A549 (cell line): ENCODE results near the gene SRGAP1. TPM values are rescaled to one million over a fixed set of nuclear protein-coding genes. Genes with fewer than 3 reads are reported as not detected.
"Not testable (repeated sequence)": the region's sequence is repeated elsewhere in the genome, so short reads cannot be mapped to it uniquely, and the experiment has no call there.

Experiments used
- ATAC-seq, 2 experiments: fragments of 200-7000 bp in 1 of 2; fragments of >200 bp in 1 of 2; cut with Nextera tagmentation in 1 of 2; cut with Tn5 transposase in 1 of 2; 3 replicates each; pipeline versions ENCODE4 v1.8.0 to v1.9.1; 2018 to 2020; ENCODE audit warnings: mild to moderate bottlenecking in 1 of 2, moderate library complexity in 1 of 2
- CTCF ChIA-PET: fragments of 300-600 bp; sonication (Branson Sonifier 250); formaldehyde crosslinking; extraction: SDS; loops from one replicate; lab custom pipeline; 2021; ENCODE audit warnings: antibody characterized with exemption, inconsistent platforms; lab: Yijun Ruan, JAX
- POLR2A ChIA-PET: fragments of 350-600 bp; formaldehyde crosslinking; extraction: SDS; loops from one replicate; lab custom pipeline; 2021; ENCODE audit warnings: antibody characterized with exemption, inconsistent platforms; lab: Yijun Ruan, JAX
- DNase-seq, 2 experiments: peaks; one replicate each; pipeline versions ENCODE4 v3.0.0 to v3.0.0-alpha.2; 2011 to 2016; ENCODE audit warnings: low read depth in 1 of 2, low spot score in 1 of 2
- FAIRE-seq: peaks from 2 replicates; lab custom pipeline; 2011; peaks lifted over from hg19 to GRCh38; lab: Jason Lieb, UNC
- H3K27ac ChIP-seq, 2 experiments: fragments of >200 bp; sonication (Bioruptor Twin); formaldehyde crosslinking; 3 replicates each; pipeline ENCODE4 v1.5.1; 2016 to 2017
- H3K4me1 ChIP-seq: fragments of >200 bp; sonication (Bioruptor Twin); formaldehyde crosslinking; 3 replicates; pipeline ENCODE4 v1.6.1; 2016
- H3K4me2 ChIP-seq: fragments of >200 bp; sonication (Bioruptor Twin); formaldehyde crosslinking; 3 replicates; pipeline ENCODE4 v1.6.1; 2016
- H3K4me3 ChIP-seq: fragments of >200 bp; sonication (Bioruptor Twin); formaldehyde crosslinking; 3 replicates; pipeline ENCODE4 v1.5.1; 2016
- H3K9me3 ChIP-seq: fragments of >200 bp; sonication (Bioruptor Twin); formaldehyde crosslinking; 3 replicates; pipeline ENCODE4 v1.6.1; 2016
- CHD4 ChIP-seq: fragments of 200-600 bp; sonication (generic); IDR thresholded peaks from 2 replicates; pipeline ENCODE4 v1.6.1; 2016; ENCODE audit warnings: antibody characterized with exemption, mild to moderate bottlenecking, borderline replicate concordance
- EHMT2 ChIP-seq: fragments of 200-600 bp; sonication (generic); IDR thresholded peaks from 2 replicates; pipeline ENCODE4 v1.6.1; 2016; ENCODE audit warnings: antibody characterized with exemption, low read depth, mild to moderate bottlenecking, moderate library complexity
- ELK1 ChIP-seq: fragments of 150-350 bp; IDR thresholded peaks from 2 replicates; pipeline ENCODE4 v1.6.1; 2014; ENCODE audit warnings: low read depth, mild to moderate bottlenecking, low read length
- HDAC2 ChIP-seq: fragments of 200-600 bp; sonication (generic); IDR thresholded peaks from 2 replicates; pipeline ENCODE4 v1.6.1; 2016
- HES2 ChIP-seq: fragments of >200 bp; sonication (Bioruptor Twin); formaldehyde crosslinking; IDR thresholded peaks from 2 replicates; pipeline ENCODE4 v1.6.1; 2016
- HOXA7 ChIP-seq: fragments of 250-450 bp; sonication (Bioruptor Pico); IDR thresholded peaks from 2 replicates; pipeline ENCODE4 v1.5.0; 2020; ENCODE audit warnings: mild to moderate bottlenecking, moderate library complexity
- HOXB13 ChIP-seq: fragments of 250-450 bp; sonication (Bioruptor Pico); IDR thresholded peaks from 2 replicates; pipeline ENCODE4 v1.5.0; 2020; ENCODE audit warnings: low read depth, mild to moderate bottlenecking, moderate library complexity
- PHF8 ChIP-seq: fragments of 200-600 bp; sonication (generic); IDR thresholded peaks from 2 replicates; pipeline ENCODE4 v1.6.1; 2016; ENCODE audit warnings: low read depth, mild to moderate bottlenecking, antibody characterized with exemption, moderate library complexity, borderline replicate concordance
- POLR2A ChIP-seq: IDR thresholded peaks from 2 replicates; pipeline ENCODE4 v1.6.1; 2012; ENCODE audit warnings: mild to moderate bottlenecking, low read length
- RARB ChIP-seq: fragments of 250-450 bp; sonication (Bioruptor Pico); IDR thresholded peaks from 2 replicates; pipeline ENCODE4 v1.8.0; 2021; ENCODE audit warnings: mild to moderate bottlenecking, moderate library complexity
- REST ChIP-seq: fragments of 200-600 bp; sonication (generic); IDR thresholded peaks from 2 replicates; pipeline ENCODE4 v1.6.1; 2016; ENCODE audit warnings: antibody characterized with exemption, mild to moderate bottlenecking, moderate library complexity
- TFCP2L1 ChIP-seq: fragments of 250-450 bp; sonication (Bioruptor Pico); IDR thresholded peaks from 2 replicates; pipeline ENCODE4 v1.5.0; 2021; ENCODE audit warnings: mild to moderate bottlenecking
- USF2 ChIP-seq: fragments of 450-650 bp; IDR thresholded peaks from 2 replicates; pipeline ENCODE4 v1.6.1; 2014; ENCODE audit warnings: antibody characterized with exemption
- WGBS: methylation state at CpG from one replicate; pipeline ENCODE4 v1.1.6; 2017; ENCODE audit errors: missing lambda C conversion rate; 5-methylcytosine and 5-hydroxymethylcytosine counted together
- polyA plus RNA-seq, 4 experiments: library from polyadenylated mRNA; depleted of rRNA in 3 of 4; stranded (reverse); fragments of >200 nt; fragmentation: RNase III in 1 of 4; extraction: RNeasy Plus Mini Kit Qiagen cat#74134 plus additional on column Dnase treatment in 1 of 4; gene quantifications; 2 replicates in 3 of 4; 3 replicates in 1 of 4; pipeline ENCODE4 v1.2.3, GENCODE V29; 2011 to 2017

The SRGAP1 gene
- polyA plus RNA-seq, 2 of the 4 experiments (the other 2 are of a cell fraction) = 7.9 to 22.9 TPM

- Histone ChIP-seq H3K27ac (no peak overlapping the region), H3K4me3 (no peak overlapping the region), H3K4me2 (no peak overlapping the region), H3K4me1 (no peaks in the 10 kb centered on the region), H3K9me3 (no peaks in the 10 kb centered on the region)
- DNase-seq = no peak
- no peak for FAIRE-seq
- ATAC-seq = no peak
- ChIA-PET POLR2A (no interaction called here), CTCF (interaction anchor here (0.6 to 1.9 kb wide), 3 partner anchors 9 to 351 kb away, joined by 3 to 6 read pairs (median 4); partner anchors contain the start of gene SRGAP1)
- WGBS = 95% methylated on average over 7 of the region's 7 CpGs
- TF ChIP-seq HES2 (no peak), POLR2A (no peak), REST (no peak)
Measured at GRCh38 chr12:64194333-64195149, 350.0 kb downstream of the SRGAP1 start.

- CTCF ChIA-PET, FAIRE-seq, ATAC-seq, H3K4me3 ChIP-seq, POLR2A ChIA-PET, H3K4me1 ChIP-seq, DNase-seq, H3K9me3 ChIP-seq, H3K27ac ChIP-seq, H3K4me2 ChIP-seq: not testable (repeated sequence)
- WGBS = 85% methylated on average over 9 of the region's 15 CpGs
Measured at GRCh38 chr12:64195841-64196240, 351.3 kb downstream of the SRGAP1 start.

GRCh38 chr12:64203036-64203435 is 358.5 kb downstream of the SRGAP1 start:
- DNase-seq = no peak
- Histone ChIP-seq H3K4me3 (no peak overlapping the region), H3K27ac (no peak overlapping the region)
- POLR2A ChIA-PET = no interaction called here
- WGBS = 87% methylated on average over 5 of the region's 5 CpGs
- TF ChIP-seq PHF8 (no peak), HOXA7 (CRISPR knock-in tag) (no peak), USF2 (no peak), HOXB13 (CRISPR knock-in tag) (no peak), RARB (CRISPR knock-in tag) (no peak), EHMT2 (no peak), HDAC2 (no peak), CHD4 (no peak), TFCP2L1 (CRISPR knock-in tag) (no peak), ELK1 (no peak)
- TF ChIP-seq, all 56 proteins: peak for 0
- Histone ChIP-seq H3K4me1 (no peaks in the 10 kb centered on the region), H3K9me3 (no peaks in the 10 kb centered on the region), H3K4me2 (no peak overlapping the region)
- no peak for ATAC-seq
- no peak for FAIRE-seq
- CTCF ChIA-PET = interaction anchor here (1.0 to 1.8 kb wide), 2 partner anchors 9 to 360 kb away, joined by 3 to 6 read pairs; no protein-coding TSS in a partner anchor
